AG04449 (cell line): ENCODE data around the gene DTX1.

Experiments used
- CTCF ChIA-PET: fragments of 350-600 bp; formaldehyde crosslinking; extraction: SDS; loops from one replicate; lab custom pipeline; 2021; ENCODE audit warnings: antibody characterized with exemption; lab: Yijun Ruan, JAX
- POLR2A ChIA-PET: fragments of 400-600, 350-600 bp; formaldehyde crosslinking; extraction: SDS; loops from one replicate; lab custom pipeline; 2020; ENCODE audit warnings: antibody characterized with exemption, inconsistent platforms; lab: Yijun Ruan, JAX
- DNase-seq: peaks from one replicate; pipeline ENCODE4 v3.0.0-alpha.2; 2010; ENCODE audit warnings: low read depth, low spot score
- H3K4me3 ChIP-seq: 2 replicates; pipeline ENCODE4 v1.5.1; 2011; ENCODE audit warnings: low read depth, mild to moderate bottlenecking, control low read depth, low read length
- CTCF ChIP-seq: IDR thresholded peaks from one replicate; pipeline ENCODE4 v1.5.1; 2011; ENCODE audit warnings: mild to moderate bottlenecking, moderate library complexity, low read length, control low read depth, inconsistent platforms; ENCODE audit not compliant: insufficient read depth; ENCODE audit errors: missing control alignments

The DTX1 gene

GRCh38 chr12:113021500-113021899 is 35.0 kb upstream of the DTX1 start:
- no peak overlapping the region for H3K4me3 ChIP-seq
- TF ChIP-seq CTCF: no peak
- no peak for DNase-seq
- ChIA-PET POLR2A (no interaction called here), CTCF (interaction anchor here (0.7 to 2.8 kb wide), 4 partner anchors 9 to 29 kb away, joined by 3 to 8 read pairs (median 6); no protein-coding TSS in a partner anchor)

GRCh38 chr12:113022563-113023297 is 33.8 kb upstream of the DTX1 start:
- DNase-seq: no peak
- ChIA-PET POLR2A (no interaction called here), CTCF (interaction anchor here (1.2 to 2.0 kb wide), 3 partner anchors 8 to 12 kb away, joined by 3 to 6 read pairs (median 5); no protein-coding TSS in a partner anchor)
- no peak overlapping the region for H3K4me3 ChIP-seq
- TF ChIP-seq CTCF: no peak

- POLR2A ChIA-PET: no interaction called here
- no peak overlapping the region for H3K4me3 ChIP-seq
- CTCF ChIA-PET: no interaction called here
- no peak for TF ChIP-seq CTCF
- no peak for DNase-seq
Observed at GRCh38 chr12:113027726-113028125, 28.8 kb upstream of the DTX1 start.

- DNase-seq: peak; percentile 9
- POLR2A ChIA-PET: no interaction called here
- no peak overlapping the region for H3K4me3 ChIP-seq
- CTCF ChIA-PET: interaction anchor here (1.0 to 7.5 kb wide), 10 partner anchors 10 to 131 kb away, joined by 3 to 54 read pairs (median 5); partner anchors contain the start of gene OAS2
- TF ChIP-seq CTCF: peak; percentile 61
Observed at GRCh38 chr12:113030875-113031525, 25.5 kb upstream of the DTX1 start.

GRCh38 chr12:113039911-113040445 is 16.6 kb upstream of the DTX1 start:
- CTCF ChIA-PET: interaction anchor here (1.2 to 1.4 kb wide), 2 partner anchors 8 to 47 kb away, joined by 3 to 4 read pairs; no protein-coding TSS in a partner anchor
- DNase-seq: no peak

More at GRCh38 chr12:113039911-113040445, 16.6 kb upstream of the DTX1 start:
- H3K4me3 ChIP-seq: no peak overlapping the region
- POLR2A ChIA-PET: no interaction called here
- no peak for TF ChIP-seq CTCF
